Gastrocnemius medialis (tissue), 4 donors: Measurements from ENCODE around the gene PTN.

Source experiments
- POLR2A ChIP-seq, 2 donors: fragments of 450-650 bp; IDR thresholded peaks; one replicate each; pipeline ENCODE4 v1.6.1; 2017; ENCODE audit warnings: antibody characterized with exemption in 2 of 2, mild to moderate bottlenecking in 2 of 2, moderate library complexity in 2 of 2
- TF ChIP-seq, protein P1 (sequence below), 5 experiments: fragments of 450-650 bp in 3 of 5; fragments of 200-600 bp in 2 of 5; sonication (generic) in 2 of 5; IDR thresholded peaks in 4 of 5; conservative IDR thresholded peaks in 1 of 5; 1 replicate in 4 of 5; 2 replicates in 1 of 5; pipeline ENCODE4 v1.5.1; 2016 to 2019; ENCODE audit warnings: antibody characterized with exemption in 5 of 5, mild to moderate bottlenecking in 3 of 5, moderate library complexity in 3 of 5

- TF ChIP-seq, protein P1, sequence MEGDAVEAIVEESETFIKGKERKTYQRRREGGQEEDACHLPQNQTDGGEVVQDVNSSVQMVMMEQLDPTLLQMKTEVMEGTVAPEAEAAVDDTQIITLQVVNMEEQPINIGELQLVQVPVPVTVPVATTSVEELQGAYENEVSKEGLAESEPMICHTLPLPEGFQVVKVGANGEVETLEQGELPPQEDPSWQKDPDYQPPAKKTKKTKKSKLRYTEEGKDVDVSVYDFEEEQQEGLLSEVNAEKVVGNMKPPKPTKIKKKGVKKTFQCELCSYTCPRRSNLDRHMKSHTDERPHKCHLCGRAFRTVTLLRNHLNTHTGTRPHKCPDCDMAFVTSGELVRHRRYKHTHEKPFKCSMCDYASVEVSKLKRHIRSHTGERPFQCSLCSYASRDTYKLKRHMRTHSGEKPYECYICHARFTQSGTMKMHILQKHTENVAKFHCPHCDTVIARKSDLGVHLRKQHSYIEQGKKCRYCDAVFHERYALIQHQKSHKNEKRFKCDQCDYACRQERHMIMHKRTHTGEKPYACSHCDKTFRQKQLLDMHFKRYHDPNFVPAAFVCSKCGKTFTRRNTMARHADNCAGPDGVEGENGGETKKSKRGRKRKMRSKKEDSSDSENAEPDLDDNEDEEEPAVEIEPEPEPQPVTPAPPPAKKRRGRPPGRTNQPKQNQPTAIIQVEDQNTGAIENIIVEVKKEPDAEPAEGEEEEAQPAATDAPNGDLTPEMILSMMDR (IDR thresholded peaks at IDR 0.05 in 4 of 5, conservative IDR thresholded peaks at IDR 0.05 in 1 of 5) = no peak
- TF ChIP-seq POLR2A (IDR thresholded peaks at IDR 0.05) = no peak
These were observed 101.7 kb downstream of the PTN start for GRCh38 chr7:137241655-137242360.
